HTERT RPE-1 (cell line): Measurements from ENCODE around the gene STX10.
"Not testable (repeated sequence)": the region's sequence is repeated elsewhere in the genome, so short reads cannot be mapped to it uniquely, and the experiment has no call there.

ENCODE experiments used
- in situ Hi-C: fragments of 300-500 bp; cut with MboI; formaldehyde crosslinking; loops from 4 replicates; pipeline ENCODE4 v1.14.3; 2020; ENCODE audit warnings: low sequenced_read_pairs

Gene STX10

DNA sequence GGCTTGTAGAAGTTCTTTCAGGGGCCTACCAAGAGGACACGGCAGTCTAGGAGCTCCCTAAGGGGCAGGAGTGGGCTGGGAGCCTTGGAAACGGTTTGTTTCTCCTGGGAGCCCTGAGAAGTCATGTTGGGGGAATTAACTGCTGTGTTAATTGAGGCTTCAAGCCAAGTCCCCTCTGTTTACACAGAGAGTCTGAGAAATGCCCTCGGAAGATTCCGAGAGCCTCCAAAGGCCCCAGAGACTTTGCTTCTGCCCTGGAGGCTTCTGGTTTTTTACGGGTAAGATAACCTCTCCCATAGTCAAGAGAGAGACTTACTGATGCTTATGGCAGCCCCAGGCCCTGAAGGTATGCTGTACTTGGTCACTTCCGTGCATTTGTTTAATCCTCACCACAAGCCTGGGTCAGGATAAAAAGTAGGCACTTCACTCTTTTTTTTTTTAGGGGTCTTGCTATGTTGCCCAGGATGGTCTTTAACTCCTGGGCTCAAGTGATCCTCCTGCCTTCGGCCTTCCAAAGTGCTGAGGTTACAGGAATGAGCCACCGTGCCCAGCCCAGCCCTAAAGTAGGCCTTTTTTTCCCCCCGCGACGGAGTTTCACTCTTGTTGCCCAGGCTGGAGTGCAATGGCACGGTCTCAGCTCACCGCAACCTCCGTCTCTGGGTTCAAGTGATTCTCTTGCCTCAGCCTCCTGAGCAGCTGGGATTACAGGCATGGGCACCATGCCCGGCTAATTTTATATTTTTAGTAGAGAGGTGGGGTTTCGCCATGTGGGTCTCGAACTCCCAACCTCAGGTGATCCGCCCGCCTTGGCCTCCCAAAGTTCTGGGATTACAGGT lies 15.2 kb upstream of the STX10 start:
- in situ Hi-C loops: no loop called here

DNA sequence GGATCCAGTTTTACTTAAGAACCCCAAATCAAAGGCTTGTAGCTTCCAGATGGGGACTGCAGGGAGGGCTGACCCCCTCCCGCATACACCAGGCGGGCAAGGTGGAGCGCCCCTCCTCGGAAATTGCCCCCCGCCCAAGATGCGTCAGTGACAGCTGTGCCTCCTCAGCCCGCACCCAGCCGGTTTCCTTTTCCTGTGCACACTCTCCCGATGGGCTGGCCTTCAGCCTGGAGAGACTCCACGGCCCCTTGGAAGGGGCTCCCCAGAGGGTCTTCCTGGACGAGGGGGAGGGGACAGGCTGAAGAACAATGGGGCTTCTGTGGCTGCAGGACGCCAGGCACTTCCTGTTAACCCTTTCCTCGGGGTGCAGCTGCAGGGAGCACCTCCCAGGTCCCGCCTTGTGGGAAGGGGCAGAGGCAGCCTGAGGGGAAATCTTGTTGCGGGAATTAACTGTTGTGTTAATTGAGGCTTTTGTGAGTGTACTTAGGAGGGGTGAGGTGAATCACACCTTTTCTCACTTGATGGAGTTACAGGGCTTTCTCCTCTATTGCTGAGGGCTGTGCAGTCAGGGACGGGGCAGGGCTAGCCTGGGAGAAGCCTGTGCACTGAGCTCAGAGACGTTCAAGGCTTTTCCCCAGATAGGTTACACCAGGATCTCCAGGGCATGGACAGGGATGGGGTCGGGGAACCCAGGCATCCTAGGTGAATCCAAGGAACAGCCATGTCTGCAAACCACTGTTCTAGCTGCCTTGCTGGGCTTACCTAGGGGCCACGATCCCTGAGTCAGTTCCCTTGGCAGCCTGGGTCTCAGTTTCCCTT lies 14.4 kb upstream of the STX10 start:
- in situ Hi-C loops: no loop called here

GRCh38 chr19:13163609-13164342 lies 13.6 kb upstream of the STX10 start:
- in situ Hi-C loops: no loop called here

- in situ Hi-C loops: no loop called here
These were observed 12.8 kb upstream of the STX10 start for GRCh38 chr19:13162724-13163608.

GRCh38 chr19:13160557-13160956 lies 10.4 kb upstream of the STX10 start:
- in situ Hi-C loops: no loop called here

DNA sequence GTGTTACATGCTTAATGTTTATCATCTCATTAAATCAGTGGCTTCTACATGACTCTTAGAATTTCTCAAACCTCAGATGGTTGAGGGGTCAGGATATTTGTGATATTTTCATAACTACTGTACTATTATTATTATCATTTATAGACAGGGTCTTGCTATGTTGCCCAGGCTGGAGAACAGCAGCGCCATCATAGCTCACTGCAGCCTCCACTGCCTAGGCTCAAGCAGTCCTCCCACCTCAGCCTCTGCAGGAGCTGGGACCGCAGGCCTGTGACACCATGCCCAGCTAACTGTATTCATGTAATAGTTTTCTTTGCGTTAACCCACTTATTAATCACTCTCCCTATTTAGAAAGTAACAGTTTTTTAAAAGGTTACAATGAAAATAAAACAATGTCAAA lies 9.5 kb upstream of the STX10 start:
- in situ Hi-C loops: no loop called here

- in situ Hi-C loops: no loop called here
These were observed 5.5 kb upstream of the STX10 start for GRCh38 chr19:13155472-13156359.

GRCh38 chr19:13154911-13155471 lies 4.8 kb upstream of the STX10 start:
- in situ Hi-C loops: no loop called here

GRCh38 chr19:13154241-13154778 lies 4.1 kb upstream of the STX10 start:
- in situ Hi-C loops: no loop called here

DNA sequence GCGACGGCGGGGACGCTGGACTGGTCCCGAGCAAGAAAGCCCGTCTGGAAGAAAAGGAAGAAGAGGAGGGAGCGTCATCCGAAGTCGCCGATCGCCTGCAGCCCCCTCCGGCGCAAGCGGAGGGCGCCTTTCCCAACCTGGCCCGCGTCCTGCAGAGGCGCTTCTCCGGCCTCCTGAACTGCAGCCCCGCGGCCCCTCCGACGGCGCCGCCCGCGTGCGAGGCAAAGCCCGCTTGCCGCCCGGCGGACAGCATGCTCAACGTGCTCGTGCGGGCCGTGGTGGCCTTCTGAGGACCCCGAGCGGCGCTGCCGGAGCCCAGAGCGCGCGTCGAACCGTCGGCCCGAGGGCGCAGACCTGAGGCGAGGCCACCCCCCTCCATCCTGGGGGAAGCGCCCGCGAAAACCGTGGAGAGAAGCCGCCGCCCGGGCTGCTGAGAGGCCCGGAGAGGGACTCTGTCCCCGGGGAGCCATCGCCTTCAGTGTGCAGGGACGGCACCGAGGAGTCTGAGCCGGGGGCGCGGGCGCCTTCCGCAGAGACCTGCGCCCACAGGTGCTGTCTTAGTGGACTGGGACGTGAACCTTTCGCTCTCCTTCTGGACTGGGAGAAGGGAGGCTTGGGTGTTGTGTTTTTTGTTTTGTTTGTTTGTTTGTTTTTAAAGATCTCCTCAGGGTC lies 3.5 kb upstream of the STX10 start:
- in situ Hi-C loops: no loop called here

GRCh38 chr19:13152974-13153568 lies 2.9 kb upstream of the STX10 start:
- in situ Hi-C loops: no loop called here

DNA sequence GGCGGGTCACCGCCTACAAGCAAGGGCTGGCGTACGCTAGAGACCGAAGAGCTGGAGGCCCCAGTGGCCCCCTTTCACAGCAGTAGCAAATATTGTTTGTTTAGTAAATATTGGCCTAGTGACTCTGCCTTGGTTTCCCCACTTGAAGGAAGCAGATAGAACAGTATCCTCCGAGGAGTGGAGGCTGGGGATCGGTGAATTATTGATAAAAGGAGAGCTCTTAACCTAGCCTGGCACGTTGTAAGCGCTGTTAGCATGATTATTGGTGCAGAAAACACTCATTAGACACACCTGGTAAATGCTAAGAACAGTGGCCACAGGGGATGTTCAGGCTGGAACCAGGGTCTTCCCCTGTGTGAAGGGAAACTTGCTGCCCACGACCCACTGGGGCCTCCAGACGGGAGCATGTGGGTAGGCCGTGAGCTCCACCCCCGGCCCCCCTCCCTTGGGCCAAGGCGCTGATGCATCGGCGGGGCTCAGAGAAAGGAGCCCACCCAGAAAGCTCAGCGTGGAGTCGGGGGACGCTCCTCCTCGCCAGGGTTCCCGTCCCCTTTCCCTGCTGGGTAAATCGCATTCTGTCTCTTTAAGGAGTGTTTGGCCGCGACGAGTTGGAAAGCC lies 2.3 kb upstream of the STX10 start:
- in situ Hi-C loops: no loop called here

- in situ Hi-C loops: no loop called here
These were observed 1.6 kb upstream of the STX10 start for GRCh38 chr19:13151605-13152355.

DNA sequence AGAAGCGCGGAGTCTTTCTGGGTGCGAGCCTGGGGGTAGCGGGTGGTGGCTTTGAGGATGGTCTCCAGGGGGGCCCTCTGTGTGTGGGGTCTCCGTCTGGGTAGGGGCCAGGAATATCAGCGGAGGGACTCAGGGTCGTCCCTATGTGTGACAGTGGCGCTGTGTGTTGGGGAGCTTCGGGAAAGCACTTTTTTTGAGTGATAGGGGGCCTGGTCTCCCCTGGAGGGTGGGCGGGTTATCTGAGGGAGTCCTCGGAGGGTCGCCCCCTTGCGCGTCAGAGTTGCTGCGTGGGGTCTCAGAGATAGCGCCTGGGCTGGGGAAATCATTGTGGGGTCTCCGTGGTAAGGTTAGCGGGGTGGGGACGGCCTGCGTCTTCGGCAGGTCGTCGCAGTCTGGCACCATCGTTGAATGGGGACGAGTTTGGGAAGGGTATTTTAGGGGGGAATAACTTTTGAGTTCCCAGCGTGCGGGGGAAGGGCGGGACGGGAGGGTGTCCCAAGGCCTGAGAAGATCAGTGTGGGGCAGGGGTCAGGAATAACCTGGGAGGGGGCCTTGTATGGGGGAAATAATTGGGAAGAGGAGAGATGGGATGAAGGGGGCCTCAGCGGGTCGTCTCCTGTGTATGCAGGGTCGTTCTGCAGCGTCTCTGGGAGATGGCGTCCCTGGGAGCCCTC lies 893 bp upstream of the STX10 start:
- in situ Hi-C loops: no loop called here

GRCh38 chr19:13149628-13150186 lies 468 bp downstream of the STX10 start:
- in situ Hi-C loops: no loop called here

DNA sequence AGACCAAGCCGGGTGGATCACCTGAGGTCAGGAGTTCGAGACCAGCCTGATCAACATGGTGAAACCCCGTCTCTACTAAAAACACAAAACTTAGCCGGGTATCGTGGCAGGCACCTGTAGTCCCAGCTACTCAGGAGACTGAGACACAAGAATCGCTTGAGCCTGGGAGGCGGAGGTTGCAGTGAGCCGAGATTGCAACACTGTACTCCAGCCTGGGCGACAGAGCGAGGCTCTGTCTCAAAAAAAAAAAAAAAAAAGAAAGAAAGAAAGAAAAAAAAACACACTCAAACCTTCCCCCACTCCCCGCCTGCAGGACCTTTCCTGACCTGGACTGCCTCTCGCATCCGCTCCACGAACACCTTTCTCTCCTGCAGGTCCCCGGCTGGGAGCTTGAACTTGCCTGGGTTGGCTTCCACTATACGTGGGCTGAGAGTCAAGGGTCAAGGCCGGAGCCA lies 975 bp downstream of the STX10 start:
- in situ Hi-C loops: not testable (repeated sequence)
